Ishikawa (cell line): ENCODE data around the gene DYTN.

ENCODE experiments used
- CEBPB ChIP-seq: IDR thresholded peaks from 2 replicates; pipeline ENCODE4 v1.6.1; 2012
- CREB1 ChIP-seq: IDR thresholded peaks from 2 replicates; pipeline ENCODE4 v1.6.1; 2012; ENCODE audit warnings: low read depth
- EGR1 ChIP-seq: IDR thresholded peaks from 2 replicates; pipeline ENCODE4 v1.6.1; 2012
- EP300 ChIP-seq: IDR thresholded peaks from 2 replicates; pipeline ENCODE4 v1.6.1; 2012; ENCODE audit warnings: borderline replicate concordance
- FOXM1 ChIP-seq: IDR thresholded peaks from 2 replicates; pipeline ENCODE4 v1.6.1; 2012; ENCODE audit warnings: low read depth, borderline replicate concordance
- MAX ChIP-seq: IDR thresholded peaks from 2 replicates; pipeline ENCODE4 v1.6.1; 2012
- NFIC ChIP-seq: IDR thresholded peaks from 2 replicates; pipeline ENCODE4 v1.6.1; 2012
- RAD21 ChIP-seq: IDR thresholded peaks from 2 replicates; pipeline ENCODE4 v1.6.1; 2012; ENCODE audit warnings: low read depth
- TAF1 ChIP-seq: IDR thresholded peaks from 2 replicates; pipeline ENCODE4 v1.6.1; 2012; ENCODE audit warnings: low read depth, mild to moderate bottlenecking
- TCF12 ChIP-seq: IDR thresholded peaks from 2 replicates; pipeline ENCODE4 v1.6.1; 2012; ENCODE audit warnings: low read depth
- TEAD4 ChIP-seq: IDR thresholded peaks from 2 replicates; pipeline ENCODE4 v1.6.1; 2012
- YY1 ChIP-seq: IDR thresholded peaks from 2 replicates; pipeline ENCODE4 v1.6.1; 2012; ENCODE audit warnings: low read depth
- ZBTB7A ChIP-seq: IDR thresholded peaks from 2 replicates; pipeline ENCODE4 v1.6.1; 2012; ENCODE audit warnings: low read depth
- TF ChIP-seq, protein P1 (sequence below): IDR thresholded peaks from 2 replicates; pipeline ENCODE4 v1.6.1; 2012; ENCODE audit warnings: low read depth, mild to moderate bottlenecking
- TF ChIP-seq, protein P2 (sequence below): IDR thresholded peaks from 2 replicates; pipeline ENCODE4 v1.6.1; 2012

The DYTN gene

GRCh38 chr2:206616151-206616550 is 102.0 kb downstream of the DYTN start:
- no peak for TF ChIP-seq NFIC
- TF ChIP-seq RAD21: no peak
- no peak for TF ChIP-seq CEBPB
- TF ChIP-seq MAX: no peak
- TF ChIP-seq TCF12: no peak
- no peak for TF ChIP-seq CREB1
- no peak for TF ChIP-seq TAF1
- no peak for TF ChIP-seq FOXM1
- TF ChIP-seq TEAD4: no peak
- TF ChIP-seq, protein P1, sequence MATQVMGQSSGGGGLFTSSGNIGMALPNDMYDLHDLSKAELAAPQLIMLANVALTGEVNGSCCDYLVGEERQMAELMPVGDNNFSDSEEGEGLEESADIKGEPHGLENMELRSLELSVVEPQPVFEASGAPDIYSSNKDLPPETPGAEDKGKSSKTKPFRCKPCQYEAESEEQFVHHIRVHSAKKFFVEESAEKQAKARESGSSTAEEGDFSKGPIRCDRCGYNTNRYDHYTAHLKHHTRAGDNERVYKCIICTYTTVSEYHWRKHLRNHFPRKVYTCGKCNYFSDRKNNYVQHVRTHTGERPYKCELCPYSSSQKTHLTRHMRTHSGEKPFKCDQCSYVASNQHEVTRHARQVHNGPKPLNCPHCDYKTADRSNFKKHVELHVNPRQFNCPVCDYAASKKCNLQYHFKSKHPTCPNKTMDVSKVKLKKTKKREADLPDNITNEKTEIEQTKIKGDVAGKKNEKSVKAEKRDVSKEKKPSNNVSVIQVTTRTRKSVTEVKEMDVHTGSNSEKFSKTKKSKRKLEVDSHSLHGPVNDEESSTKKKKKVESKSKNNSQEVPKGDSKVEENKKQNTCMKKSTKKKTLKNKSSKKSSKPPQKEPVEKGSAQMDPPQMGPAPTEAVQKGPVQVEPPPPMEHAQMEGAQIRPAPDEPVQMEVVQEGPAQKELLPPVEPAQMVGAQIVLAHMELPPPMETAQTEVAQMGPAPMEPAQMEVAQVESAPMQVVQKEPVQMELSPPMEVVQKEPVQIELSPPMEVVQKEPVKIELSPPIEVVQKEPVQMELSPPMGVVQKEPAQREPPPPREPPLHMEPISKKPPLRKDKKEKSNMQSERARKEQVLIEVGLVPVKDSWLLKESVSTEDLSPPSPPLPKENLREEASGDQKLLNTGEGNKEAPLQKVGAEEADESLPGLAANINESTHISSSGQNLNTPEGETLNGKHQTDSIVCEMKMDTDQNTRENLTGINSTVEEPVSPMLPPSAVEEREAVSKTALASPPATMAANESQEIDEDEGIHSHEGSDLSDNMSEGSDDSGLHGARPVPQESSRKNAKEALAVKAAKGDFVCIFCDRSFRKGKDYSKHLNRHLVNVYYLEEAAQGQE: no peak
- TF ChIP-seq EP300: no peak
- TF ChIP-seq YY1: no peak
- TF ChIP-seq EGR1: no peak
- TF ChIP-seq ZBTB7A: no peak
- TF ChIP-seq, protein P2, sequence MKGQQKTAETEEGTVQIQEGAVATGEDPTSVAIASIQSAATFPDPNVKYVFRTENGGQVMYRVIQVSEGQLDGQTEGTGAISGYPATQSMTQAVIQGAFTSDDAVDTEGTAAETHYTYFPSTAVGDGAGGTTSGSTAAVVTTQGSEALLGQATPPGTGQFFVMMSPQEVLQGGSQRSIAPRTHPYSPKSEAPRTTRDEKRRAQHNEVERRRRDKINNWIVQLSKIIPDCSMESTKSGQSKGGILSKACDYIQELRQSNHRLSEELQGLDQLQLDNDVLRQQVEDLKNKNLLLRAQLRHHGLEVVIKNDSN: no peak

- TF ChIP-seq YY1 (no peak), RAD21 (no peak)
Measured at GRCh38 chr2:206615417-206616089, 102.6 kb downstream of the DYTN start.

DNA sequence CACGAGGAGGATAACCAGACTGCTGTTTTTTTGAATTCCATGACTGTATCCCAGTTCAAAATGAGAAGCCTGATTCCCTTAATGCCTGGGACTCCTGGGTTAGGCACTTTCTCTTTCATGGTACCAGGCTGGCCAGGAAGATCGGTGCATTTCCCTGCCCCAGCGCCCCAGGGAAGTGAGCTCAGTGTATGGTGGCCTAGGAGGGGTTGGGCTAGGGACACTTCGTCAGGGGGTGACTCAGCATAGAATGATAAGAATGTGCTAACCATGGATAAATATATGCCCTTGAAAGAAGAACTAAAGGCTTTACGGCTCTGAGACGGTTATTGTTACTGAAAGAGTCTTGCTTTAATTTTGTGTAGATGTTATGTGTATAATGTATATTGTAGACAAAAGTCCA is 103.4 kb downstream of the DYTN start:
- TF ChIP-seq RAD21 (no peak), EGR1 (no peak), TEAD4 (no peak)
- TF ChIP-seq, protein P2: no peak

DNA sequence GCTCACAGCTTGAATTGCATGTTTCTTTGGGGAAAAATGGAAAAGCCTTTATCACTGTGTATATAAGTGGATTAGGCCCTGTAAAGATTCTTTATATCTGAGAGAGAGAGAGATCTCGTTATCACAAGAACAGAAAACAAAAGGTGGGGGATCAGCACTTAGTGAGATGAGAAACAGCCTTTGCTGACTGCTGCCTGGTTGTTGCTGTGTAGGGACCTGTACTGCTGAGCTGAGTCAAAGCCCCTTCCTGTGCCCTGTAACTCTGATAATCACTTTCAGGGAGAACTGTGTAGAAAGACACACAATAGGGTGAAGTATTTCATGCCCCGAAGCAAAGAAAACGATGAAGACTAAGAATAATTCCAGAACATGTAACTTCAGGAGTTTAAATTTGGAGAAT is 106.5 kb downstream of the DYTN start:
- TF ChIP-seq TCF12 (no peak), CEBPB (no peak), NFIC (no peak), RAD21 (no peak), ZBTB7A (no peak), EP300 (no peak), EGR1 (no peak), YY1 (no peak), MAX (no peak), CREB1 (no peak), TEAD4 (no peak), FOXM1 (no peak), TAF1 (no peak)
- TF ChIP-seq, protein P2: no peak
- TF ChIP-seq, protein P1: no peak

- no peak for TF ChIP-seq CREB1
Measured at GRCh38 chr2:206611191-206611590, 107.0 kb downstream of the DYTN start.

GRCh38 chr2:206610451-206610850 is 107.7 kb downstream of the DYTN start:
- TF ChIP-seq ZBTB7A (no peak), FOXM1 (no peak), CEBPB (no peak), NFIC (no peak), RAD21 (no peak), EGR1 (no peak), CREB1 (no peak)
